HL-60 (cell line): ENCODE data around the gene PPA1.

Experiments used
- GABPA ChIP-seq: IDR thresholded peaks from 2 replicates; pipeline ENCODE4 v1.6.1; 2012; ENCODE audit warnings: low read depth
- POLR2AphosphoS5 ChIP-seq: IDR thresholded peaks from 2 replicates; pipeline ENCODE4 v1.6.1; 2012; ENCODE audit warnings: low read depth
- SPI1 ChIP-seq: IDR thresholded peaks from 2 replicates; pipeline ENCODE4 v1.6.1; 2012; ENCODE audit warnings: low read depth, mild to moderate bottlenecking, borderline replicate concordance
- TF ChIP-seq, protein P1 (sequence below): IDR thresholded peaks from one replicate; pipeline ENCODE4 v1.5.1; 2011; ENCODE audit warnings: low read length, control low read depth, inconsistent platforms; ENCODE audit not compliant: insufficient read depth
- TF ChIP-seq, protein P2 (sequence below): IDR thresholded peaks from 2 replicates; pipeline ENCODE4 v1.6.1; 2012; ENCODE audit warnings: low read depth; ENCODE audit not compliant: insufficient replicate concordance

DNA sequence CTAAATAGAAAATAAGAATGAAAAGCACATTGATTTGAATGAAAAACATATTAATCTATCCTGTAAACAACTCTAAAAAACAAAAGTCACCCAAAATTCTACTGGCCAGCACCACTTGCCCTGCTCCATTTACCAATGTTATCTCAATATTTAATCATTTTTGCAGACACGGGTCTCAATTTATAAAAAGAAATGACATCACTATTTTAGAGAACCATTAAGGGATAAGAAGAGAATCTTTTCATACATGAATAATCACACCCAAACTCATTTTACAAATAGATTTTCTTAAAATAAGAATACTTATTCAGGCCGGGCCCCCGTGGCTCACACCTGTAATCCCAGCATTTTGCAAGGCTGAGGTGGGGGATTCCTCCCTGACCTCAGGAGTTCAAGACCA, 66.8 kb downstream of the PPA1 start:
- TF ChIP-seq, protein P1, sequence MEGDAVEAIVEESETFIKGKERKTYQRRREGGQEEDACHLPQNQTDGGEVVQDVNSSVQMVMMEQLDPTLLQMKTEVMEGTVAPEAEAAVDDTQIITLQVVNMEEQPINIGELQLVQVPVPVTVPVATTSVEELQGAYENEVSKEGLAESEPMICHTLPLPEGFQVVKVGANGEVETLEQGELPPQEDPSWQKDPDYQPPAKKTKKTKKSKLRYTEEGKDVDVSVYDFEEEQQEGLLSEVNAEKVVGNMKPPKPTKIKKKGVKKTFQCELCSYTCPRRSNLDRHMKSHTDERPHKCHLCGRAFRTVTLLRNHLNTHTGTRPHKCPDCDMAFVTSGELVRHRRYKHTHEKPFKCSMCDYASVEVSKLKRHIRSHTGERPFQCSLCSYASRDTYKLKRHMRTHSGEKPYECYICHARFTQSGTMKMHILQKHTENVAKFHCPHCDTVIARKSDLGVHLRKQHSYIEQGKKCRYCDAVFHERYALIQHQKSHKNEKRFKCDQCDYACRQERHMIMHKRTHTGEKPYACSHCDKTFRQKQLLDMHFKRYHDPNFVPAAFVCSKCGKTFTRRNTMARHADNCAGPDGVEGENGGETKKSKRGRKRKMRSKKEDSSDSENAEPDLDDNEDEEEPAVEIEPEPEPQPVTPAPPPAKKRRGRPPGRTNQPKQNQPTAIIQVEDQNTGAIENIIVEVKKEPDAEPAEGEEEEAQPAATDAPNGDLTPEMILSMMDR = no peak
- TF ChIP-seq, protein P2, sequence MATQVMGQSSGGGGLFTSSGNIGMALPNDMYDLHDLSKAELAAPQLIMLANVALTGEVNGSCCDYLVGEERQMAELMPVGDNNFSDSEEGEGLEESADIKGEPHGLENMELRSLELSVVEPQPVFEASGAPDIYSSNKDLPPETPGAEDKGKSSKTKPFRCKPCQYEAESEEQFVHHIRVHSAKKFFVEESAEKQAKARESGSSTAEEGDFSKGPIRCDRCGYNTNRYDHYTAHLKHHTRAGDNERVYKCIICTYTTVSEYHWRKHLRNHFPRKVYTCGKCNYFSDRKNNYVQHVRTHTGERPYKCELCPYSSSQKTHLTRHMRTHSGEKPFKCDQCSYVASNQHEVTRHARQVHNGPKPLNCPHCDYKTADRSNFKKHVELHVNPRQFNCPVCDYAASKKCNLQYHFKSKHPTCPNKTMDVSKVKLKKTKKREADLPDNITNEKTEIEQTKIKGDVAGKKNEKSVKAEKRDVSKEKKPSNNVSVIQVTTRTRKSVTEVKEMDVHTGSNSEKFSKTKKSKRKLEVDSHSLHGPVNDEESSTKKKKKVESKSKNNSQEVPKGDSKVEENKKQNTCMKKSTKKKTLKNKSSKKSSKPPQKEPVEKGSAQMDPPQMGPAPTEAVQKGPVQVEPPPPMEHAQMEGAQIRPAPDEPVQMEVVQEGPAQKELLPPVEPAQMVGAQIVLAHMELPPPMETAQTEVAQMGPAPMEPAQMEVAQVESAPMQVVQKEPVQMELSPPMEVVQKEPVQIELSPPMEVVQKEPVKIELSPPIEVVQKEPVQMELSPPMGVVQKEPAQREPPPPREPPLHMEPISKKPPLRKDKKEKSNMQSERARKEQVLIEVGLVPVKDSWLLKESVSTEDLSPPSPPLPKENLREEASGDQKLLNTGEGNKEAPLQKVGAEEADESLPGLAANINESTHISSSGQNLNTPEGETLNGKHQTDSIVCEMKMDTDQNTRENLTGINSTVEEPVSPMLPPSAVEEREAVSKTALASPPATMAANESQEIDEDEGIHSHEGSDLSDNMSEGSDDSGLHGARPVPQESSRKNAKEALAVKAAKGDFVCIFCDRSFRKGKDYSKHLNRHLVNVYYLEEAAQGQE = no peak
- no peak for TF ChIP-seq POLR2AphosphoS5
- TF ChIP-seq SPI1 = no peak
- no peak for TF ChIP-seq GABPA
